ENCODE results near the gene PTPRG.

DNA sequence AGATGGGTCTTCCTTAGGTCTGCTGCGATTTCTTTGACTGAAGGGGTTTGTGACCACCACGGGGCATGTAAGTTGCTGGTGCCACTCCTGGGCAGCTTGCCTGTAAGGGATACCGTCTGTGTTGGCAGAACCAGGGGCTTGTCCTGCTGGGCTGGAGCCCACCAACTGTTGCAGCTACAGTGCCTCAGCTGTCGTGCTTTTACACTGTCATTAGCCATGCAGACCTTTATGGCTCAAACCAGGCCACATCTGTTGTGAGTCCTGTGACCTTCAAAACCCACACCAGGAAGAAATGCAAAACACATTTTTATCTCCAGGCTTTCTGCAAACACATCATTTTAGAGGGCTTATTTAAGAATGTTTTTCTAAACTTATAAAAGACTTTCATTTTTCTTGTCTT, 168.7 kb downstream of the PTPRG start:
- TF ChIP-seq, protein P1, sequence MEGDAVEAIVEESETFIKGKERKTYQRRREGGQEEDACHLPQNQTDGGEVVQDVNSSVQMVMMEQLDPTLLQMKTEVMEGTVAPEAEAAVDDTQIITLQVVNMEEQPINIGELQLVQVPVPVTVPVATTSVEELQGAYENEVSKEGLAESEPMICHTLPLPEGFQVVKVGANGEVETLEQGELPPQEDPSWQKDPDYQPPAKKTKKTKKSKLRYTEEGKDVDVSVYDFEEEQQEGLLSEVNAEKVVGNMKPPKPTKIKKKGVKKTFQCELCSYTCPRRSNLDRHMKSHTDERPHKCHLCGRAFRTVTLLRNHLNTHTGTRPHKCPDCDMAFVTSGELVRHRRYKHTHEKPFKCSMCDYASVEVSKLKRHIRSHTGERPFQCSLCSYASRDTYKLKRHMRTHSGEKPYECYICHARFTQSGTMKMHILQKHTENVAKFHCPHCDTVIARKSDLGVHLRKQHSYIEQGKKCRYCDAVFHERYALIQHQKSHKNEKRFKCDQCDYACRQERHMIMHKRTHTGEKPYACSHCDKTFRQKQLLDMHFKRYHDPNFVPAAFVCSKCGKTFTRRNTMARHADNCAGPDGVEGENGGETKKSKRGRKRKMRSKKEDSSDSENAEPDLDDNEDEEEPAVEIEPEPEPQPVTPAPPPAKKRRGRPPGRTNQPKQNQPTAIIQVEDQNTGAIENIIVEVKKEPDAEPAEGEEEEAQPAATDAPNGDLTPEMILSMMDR (IDR thresholded peaks at IDR 0.05 in 2 of 3, conservative IDR thresholded peaks at IDR 0.05 in 1 of 3; ENCODE audit: borderline replicate concordance in 1 of 3, insufficient read depth in 1 of 3, low read depth in 2 of 3, low read length in 2 of 3) = no peak
- TF ChIP-seq JUND (IDR thresholded peaks at IDR 0.05) = no peak
- TF ChIP-seq, protein P2, sequence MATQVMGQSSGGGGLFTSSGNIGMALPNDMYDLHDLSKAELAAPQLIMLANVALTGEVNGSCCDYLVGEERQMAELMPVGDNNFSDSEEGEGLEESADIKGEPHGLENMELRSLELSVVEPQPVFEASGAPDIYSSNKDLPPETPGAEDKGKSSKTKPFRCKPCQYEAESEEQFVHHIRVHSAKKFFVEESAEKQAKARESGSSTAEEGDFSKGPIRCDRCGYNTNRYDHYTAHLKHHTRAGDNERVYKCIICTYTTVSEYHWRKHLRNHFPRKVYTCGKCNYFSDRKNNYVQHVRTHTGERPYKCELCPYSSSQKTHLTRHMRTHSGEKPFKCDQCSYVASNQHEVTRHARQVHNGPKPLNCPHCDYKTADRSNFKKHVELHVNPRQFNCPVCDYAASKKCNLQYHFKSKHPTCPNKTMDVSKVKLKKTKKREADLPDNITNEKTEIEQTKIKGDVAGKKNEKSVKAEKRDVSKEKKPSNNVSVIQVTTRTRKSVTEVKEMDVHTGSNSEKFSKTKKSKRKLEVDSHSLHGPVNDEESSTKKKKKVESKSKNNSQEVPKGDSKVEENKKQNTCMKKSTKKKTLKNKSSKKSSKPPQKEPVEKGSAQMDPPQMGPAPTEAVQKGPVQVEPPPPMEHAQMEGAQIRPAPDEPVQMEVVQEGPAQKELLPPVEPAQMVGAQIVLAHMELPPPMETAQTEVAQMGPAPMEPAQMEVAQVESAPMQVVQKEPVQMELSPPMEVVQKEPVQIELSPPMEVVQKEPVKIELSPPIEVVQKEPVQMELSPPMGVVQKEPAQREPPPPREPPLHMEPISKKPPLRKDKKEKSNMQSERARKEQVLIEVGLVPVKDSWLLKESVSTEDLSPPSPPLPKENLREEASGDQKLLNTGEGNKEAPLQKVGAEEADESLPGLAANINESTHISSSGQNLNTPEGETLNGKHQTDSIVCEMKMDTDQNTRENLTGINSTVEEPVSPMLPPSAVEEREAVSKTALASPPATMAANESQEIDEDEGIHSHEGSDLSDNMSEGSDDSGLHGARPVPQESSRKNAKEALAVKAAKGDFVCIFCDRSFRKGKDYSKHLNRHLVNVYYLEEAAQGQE (IDR thresholded peaks at IDR 0.05; ENCODE audit: low read depth) = no peak
- no peak for TF ChIP-seq POLR2A (IDR thresholded peaks at IDR 0.05; ENCODE audit: borderline replicate concordance, extremely low read depth, insufficient read depth, insufficient read length)
- TF ChIP-seq RAD21 (IDR thresholded peaks at IDR 0.05; ENCODE audit: low read depth) = no peak
- TF ChIP-seq POLR2AphosphoS5 (IDR thresholded peaks at IDR 0.05; ENCODE audit: low read depth, low read length) = no peak
- no peak for TF ChIP-seq ZNF274 (IDR thresholded peaks at IDR 0.05; ENCODE audit: low read depth, low read length)
- no peak for TF ChIP-seq CEBPB (IDR thresholded peaks at IDR 0.05; ENCODE audit: low read depth)
- no peak for TF ChIP-seq SIN3A (IDR thresholded peaks at IDR 0.05; ENCODE audit: low read depth)
- TF ChIP-seq ZBTB33 (IDR thresholded peaks at IDR 0.05; ENCODE audit: extremely low read depth, insufficient replicate concordance, low read length) = no peak
- TF ChIP-seq, protein P3, sequence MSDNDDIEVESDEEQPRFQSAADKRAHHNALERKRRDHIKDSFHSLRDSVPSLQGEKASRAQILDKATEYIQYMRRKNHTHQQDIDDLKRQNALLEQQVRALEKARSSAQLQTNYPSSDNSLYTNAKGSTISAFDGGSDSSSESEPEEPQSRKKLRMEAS (IDR thresholded peaks at IDR 0.05) = no peak
- TF ChIP-seq TCF7L2 (IDR thresholded peaks at IDR 0.05; ENCODE audit: borderline replicate concordance, extremely low read depth, insufficient read depth, insufficient read length) = no peak
- TF ChIP-seq SP1 (IDR thresholded peaks at IDR 0.05; ENCODE audit: low read depth) = no peak
- TF ChIP-seq ZFX (IDR thresholded peaks at IDR 0.05) = no peak
